Retinal pigment epithelial cell (primary cell): ENCODE measurements around the gene IKZF2.

Experiments
- DNase-seq: peaks from one replicate; pipeline ENCODE4 v3.0.0-alpha.2; 2010; ENCODE audit warnings: low read depth
- H3K4me3 ChIP-seq: 2 replicates; pipeline ENCODE4 v1.5.1; 2011; ENCODE audit warnings: mild to moderate bottlenecking, low read length, control low read depth, moderate library complexity
- TF ChIP-seq, protein P1 (sequence below): conservative IDR thresholded peaks from 2 replicates; pipeline ENCODE4 v1.5.1; 2011; ENCODE audit warnings: low read depth, low read length, control low read depth, inconsistent platforms

Gene IKZF2

DNA sequence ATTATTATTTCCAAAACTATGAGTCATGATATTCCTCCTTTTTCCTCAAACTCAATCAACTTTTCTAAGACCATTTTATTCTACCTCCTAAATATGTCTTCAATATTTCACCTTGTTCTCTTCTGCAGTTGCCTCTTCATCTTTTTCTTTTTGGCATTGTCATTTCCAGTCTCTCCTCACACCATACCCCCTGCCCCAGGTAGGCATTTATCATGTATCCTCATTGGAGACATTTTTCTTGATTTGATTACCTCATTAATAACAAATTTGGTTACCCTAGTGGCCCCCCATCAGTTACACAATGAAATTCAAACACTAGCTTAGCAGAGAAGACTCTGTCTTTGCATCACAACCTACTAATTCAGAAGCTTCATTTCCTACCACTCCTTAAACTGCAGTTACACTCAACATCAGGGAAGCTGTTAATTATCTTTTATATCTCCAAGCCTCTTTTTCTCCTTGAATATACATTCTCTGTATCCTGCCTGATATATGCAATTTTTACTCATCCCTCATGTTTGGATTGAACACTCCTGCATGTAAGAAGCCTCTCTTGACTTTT, 133.0 kb downstream of the IKZF2 start:
- TF ChIP-seq, protein P1, sequence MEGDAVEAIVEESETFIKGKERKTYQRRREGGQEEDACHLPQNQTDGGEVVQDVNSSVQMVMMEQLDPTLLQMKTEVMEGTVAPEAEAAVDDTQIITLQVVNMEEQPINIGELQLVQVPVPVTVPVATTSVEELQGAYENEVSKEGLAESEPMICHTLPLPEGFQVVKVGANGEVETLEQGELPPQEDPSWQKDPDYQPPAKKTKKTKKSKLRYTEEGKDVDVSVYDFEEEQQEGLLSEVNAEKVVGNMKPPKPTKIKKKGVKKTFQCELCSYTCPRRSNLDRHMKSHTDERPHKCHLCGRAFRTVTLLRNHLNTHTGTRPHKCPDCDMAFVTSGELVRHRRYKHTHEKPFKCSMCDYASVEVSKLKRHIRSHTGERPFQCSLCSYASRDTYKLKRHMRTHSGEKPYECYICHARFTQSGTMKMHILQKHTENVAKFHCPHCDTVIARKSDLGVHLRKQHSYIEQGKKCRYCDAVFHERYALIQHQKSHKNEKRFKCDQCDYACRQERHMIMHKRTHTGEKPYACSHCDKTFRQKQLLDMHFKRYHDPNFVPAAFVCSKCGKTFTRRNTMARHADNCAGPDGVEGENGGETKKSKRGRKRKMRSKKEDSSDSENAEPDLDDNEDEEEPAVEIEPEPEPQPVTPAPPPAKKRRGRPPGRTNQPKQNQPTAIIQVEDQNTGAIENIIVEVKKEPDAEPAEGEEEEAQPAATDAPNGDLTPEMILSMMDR, result no peak
- no peak for DNase-seq
- no peak overlapping the region for H3K4me3 ChIP-seq

DNA sequence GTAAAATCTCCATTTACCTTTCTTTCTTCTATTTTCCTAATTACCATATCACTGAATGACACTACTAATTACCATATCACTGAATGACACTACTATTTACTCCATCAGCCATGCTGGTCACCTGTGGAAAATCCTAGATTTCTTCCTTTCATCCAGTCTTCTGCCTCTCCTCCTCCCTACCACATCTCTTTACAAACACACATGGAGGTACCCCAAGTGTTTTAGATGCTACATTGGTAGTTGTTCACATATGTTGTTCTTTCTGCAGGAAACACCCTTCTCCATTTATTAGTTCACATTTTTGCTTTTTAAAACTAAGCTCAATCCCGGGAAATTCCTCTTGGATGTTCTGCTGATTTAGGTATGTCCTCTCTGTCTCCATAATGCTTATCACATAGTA, 134.0 kb downstream of the IKZF2 start:
- TF ChIP-seq, protein P1, result no peak
- no peak for DNase-seq
- H3K4me3 ChIP-seq, result no peak overlapping the region

DNA sequence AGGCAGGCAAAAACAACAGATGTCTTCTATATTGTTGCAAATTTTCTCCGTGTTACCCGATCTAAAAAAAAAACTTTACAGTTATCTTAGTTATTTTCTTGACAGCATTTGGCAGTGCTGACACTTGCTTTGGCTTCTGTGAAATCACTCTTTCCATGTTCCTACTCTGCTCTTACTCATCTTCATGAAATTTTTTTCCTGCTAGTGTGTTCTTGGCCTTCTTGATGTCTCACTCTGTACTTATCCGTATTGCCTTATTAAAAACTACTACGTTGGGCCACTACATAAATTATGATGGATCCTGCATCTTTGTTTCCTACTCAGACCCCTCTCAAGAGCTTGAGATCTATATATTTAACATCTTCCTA, 134.4 kb downstream of the IKZF2 start:
- no peak overlapping the region for H3K4me3 ChIP-seq
- TF ChIP-seq, protein P1, result no peak
- DNase-seq, result no peak

DNA sequence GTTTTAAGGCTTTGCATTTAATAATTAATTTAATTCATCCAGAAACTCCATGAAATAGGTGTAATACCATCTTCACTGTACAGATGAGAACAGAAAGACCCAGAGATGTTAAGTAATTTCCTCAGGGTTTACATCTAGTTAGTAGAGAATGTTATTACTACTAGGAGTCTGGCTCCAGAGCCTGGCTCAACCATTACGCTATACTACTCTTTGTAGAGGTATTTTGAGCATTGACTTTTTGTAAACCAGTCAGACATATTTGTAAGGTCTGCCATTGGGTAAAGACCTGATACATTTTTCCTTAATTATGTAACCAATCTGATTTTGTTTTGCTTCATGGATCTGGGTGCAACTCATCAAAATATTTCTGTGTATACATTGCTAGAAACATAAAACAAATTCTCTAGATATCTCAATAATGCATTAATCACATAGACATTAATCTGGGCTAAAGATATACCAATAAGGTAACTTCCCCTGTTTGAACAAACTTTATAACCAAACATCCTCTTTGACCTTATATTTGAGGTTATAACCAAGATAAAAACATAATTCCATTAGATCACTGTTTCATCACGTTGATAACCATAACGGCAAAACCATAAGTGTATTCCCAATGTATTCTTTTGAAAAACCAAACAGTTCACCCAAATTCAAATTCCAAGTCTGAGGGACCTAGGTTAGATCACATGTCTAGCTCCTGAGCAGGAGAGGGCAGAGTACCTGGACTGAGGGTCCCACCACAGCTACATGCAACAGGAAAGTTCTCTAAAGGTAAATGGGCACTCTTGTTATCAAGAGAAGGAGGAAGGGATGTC, 135.0 kb downstream of the IKZF2 start:
- no peak for DNase-seq
- no peak overlapping the region for H3K4me3 ChIP-seq
- TF ChIP-seq, protein P1, result no peak

DNA sequence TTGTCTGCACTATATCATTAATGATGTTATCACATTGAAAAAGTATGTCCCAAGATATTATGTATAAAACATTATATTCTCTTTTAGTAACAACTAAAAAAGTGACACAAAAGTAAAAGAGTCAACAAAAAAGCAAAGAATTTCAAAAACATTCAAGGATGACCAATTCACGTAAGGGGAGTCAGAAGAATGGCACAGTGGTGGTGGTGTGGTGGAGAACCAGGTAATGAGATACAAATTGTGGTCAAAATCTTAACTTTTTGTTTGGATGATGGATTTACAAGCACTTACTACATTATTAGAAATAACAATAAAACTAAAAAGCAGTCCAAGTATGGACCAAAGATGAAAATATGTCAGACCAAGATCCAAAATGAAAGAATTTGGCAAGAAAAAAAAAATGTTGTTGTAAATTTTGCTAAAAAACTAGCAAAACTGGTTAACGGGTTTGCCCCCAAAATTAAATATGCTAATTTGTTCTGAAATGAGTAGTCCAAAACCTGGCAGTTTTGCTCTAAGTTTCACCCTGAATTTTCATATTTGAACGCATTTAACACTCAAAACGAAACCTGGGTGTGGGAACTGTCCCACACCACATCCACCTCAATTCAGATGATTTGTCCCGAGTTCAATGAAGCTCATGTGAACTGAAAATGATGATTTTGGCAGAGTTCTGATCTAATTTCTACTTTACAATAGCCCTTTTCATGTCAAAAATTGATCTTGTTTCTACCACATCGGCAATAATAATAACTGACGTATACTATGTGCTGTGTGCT, 135.8 kb downstream of the IKZF2 start:
- H3K4me3 ChIP-seq, result no peak overlapping the region
- DNase-seq, result no peak
- TF ChIP-seq, protein P1, result no peak

DNA sequence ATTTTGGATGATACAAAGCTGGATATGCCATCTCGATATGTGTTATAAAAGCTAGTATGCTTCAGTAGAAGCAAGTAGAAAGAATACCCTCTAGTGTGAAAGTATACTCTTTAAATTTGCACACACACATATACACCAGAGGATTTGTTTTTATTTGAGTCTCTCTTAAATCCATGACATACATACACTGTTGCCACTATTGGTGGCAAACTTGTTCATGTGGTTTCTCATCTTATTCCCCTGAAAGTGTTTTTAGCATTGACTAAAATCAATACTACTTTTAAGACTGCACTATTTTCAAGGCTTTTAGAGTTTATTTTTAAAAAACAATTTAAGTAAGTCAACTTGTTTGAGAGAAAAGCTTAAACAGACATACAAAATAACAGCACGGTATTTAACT, 137.4 kb downstream of the IKZF2 start:
- DNase-seq, result no peak
- TF ChIP-seq, protein P1, result no peak
- H3K4me3 ChIP-seq, result no peak overlapping the region
